ENCODE measurements around the gene CLDN7.
"Not testable (repeated sequence)": the region's sequence is repeated elsewhere in the genome, so short reads cannot be mapped to it uniquely, and the experiment has no call there.

Gene CLDN7

DNA sequence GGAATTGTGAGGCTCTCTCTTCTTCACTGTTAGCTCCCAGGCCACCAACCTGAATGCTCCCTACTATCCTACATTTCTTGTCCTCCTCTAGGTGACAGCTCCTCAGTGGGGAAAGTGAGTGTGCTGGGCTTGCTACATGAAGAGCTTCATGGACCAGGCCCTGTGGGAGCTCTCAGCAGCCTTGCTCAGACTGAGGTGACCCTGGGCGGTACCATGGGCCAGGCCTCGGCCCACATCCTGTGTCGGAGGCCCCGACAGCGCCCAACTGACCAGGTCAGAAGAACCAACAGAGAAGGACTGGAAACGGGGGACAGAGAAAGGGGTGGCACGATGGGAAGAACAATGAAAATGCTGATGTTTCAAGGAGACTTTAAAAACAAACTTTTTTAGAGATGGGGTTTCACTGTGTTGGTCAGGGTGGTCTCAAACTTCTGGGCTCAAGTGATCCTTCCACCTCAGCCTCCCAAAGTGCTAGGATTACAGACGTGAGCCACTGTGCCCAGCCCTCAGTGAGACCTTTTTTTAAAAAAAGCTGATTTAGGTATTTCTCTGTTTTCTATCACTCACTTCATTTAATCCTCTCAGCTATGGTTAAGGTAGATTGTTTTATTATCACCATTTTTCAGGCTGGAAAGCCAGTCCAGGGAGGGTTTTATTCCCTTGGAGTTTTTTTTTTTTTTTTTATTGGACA, 5.4 kb downstream of the CLDN7 start:
- in situ Hi-C loops (cut with MboI; ENCODE audit: low sequenced_read_pairs): no loop called here

DNA sequence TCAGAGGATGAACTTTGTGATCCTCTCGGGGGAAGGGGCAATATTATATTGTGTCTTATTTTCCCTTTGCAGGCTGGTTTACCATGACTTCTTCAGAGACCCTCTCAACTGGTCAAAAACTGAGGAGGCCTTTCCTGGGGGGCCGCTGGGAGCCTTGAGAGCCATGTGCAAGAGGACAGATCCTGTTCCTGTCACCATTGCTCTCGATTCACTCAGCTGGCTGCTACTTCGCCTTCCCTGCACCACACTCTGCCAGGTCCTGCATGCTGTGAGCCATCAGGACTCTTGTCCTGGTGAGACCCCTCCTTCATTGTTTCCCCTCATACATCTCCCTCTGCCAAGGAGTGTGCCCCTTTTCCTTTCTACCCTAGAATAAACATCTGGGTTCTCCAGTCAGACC, 7.8 kb downstream of the CLDN7 start:
- in situ Hi-C loops (cut with MboI; ENCODE audit: low sequenced_read_pairs): no loop called here

DNA sequence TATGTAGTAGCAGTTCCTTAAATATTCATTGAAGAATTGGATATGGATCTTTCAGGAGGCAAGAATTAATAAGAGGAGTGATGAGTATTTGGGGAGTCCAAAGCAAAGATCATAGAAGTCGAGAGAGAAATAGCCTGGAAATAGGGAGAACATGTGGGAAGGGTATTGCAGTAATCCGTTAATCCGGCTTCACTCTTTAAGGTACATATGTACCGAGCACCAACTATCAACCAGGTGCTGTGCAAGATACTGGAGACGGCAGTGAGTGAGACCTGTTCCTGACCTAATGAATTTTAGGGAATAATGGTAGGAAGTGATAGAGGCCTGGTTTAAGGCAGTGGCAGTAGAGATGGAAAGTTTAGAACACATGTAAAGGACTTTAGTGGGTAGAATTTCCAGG, 9.2 kb downstream of the CLDN7 start:
- in situ Hi-C loops (cut with MboI; ENCODE audit: low sequenced_read_pairs): no loop called here

- in situ Hi-C loops (cut with MboI; ENCODE audit: low sequenced_read_pairs): no loop called here
Measured at GRCh38 chr17:7252176-7253043, 9.9 kb downstream of the CLDN7 start, which contains the start of gene ELP5. Gene ELP5, plus strand, starts transcription at chr17:7252215. Its CDS starts 336 bp downstream, at chr17:7252551.

DNA sequence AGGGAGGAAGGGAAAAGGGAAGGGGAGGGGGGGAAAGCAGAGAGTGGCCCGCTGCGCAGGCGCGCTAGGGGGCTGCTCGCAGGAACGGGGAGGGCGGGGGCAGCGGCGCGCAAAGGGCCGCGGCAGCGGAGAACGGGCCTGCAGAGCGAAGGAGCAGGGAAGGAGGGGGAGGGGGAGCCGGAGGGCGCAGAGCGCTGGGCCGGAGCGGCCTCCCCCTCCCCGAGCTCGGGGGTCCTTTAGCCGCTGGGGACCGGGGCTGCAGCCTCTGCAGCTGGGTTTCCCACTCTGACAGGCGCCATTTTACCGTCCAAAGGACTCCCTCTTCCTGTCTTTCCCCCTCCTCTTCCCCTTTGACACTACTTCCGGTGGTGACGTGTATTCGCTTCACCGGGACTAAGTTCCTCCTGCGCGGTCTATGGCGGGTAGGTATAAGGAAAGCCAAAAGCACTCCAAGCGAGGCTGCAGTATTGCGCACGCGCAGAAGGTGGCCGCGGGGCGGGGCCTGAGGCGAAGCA, 10.6 kb downstream of the CLDN7 start, which contains the start of gene CTDNEP1:
CTDNEP1 (minus strand) TSS at position 74 of the 515 bp plus-strand sequence. CDS start 438 bp downstream, outside the sequence.
- in situ Hi-C loops (cut with MboI; ENCODE audit: low sequenced_read_pairs): no loop called here

DNA sequence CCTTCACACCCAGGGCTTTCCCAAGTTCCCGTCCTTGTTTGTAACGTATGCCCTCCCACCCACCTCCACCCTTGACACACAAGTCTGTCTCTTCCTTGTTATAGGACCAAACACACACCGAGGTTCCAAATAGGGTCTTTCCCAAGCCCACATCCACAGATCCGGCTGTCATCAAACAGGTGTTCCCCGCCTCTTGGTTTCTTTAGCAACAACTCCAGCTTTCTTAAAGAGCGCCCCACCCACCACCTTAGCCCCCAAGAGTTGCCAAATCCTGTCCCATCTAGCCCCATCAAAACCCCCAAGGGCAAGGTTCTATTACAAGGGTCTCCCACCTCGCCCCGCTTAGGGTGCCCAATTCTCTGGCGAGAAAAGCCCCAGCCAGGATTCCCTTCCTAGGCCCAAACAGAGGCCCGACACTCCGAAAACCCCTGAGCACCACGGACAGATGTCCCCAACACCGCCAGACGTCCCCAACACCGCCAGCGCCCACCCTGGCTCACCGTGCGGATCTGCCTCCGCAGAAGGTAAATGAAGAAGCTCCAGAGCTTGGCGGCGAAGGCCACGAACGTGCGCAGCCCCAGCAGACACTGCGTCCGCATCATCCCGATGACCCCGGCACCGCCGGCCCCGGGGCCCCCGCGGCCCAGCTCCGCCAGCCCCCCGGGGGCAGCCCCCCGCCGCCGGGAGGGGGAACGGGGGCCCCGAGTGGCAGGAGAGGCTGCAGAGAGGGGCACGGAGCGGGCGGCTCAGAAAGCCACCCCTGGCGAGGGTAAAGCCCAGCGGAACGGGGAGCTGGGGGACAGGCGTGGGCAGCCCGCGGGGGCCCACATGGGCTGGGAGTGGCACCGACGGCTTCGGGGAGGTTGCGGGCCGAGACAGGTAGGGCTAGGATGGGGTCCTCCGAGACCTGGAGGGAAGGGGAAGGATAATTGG, 11.3 kb downstream of the CLDN7 start:
- in situ Hi-C loops (cut with MboI; ENCODE audit: low sequenced_read_pairs): no loop called here

DNA sequence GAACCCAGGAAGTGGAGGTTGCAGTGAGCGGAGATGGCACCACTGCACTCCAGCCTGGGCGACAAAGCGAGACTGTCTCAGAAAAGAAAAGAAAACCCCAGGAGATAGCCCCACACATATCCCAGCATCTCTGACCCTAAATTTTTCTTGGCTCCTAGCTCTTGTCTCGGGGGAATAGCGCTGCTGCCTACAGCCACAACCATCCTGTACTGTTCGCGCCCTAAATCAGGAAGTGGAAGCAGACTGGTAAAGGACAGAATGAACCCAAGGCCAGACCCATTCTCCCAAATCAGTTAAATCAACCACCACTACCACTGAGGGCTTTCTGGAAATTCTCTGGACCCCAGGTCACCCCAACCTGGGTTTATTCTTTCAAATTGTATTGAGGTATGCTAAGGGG, 12.4 kb downstream of the CLDN7 start:
- in situ Hi-C loops (cut with MboI; ENCODE audit: low sequenced_read_pairs): no loop called here

GRCh38 chr17:7249214-7249613, 13.1 kb downstream of the CLDN7 start:
- in situ Hi-C loops (cut with MboI; ENCODE audit: low sequenced_read_pairs): no loop called here

GRCh38 chr17:7248796-7249195, 13.5 kb downstream of the CLDN7 start:
- in situ Hi-C loops (cut with MboI; ENCODE audit: low sequenced_read_pairs): no loop called here

DNA sequence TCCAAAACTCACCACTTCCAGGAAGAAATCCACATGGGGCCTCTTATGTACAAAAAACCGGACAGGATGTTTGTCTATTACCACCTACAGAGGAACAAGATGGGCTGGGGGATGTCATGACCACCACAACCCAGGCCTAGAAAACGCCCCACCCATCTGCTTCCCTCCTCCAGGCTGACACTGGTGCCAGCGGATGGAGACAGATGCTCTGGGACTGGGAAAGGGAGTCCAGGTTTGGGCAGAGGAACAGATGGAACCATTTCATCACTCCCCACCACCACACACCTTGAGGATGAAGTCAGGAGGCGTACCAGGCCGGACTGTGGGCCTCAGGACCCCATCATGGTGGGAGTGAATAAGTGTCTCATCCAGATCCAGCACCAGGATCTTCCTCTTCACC, 15.5 kb downstream of the CLDN7 start:
- in situ Hi-C loops (cut with MboI; ENCODE audit: low sequenced_read_pairs): no loop called here

DNA sequence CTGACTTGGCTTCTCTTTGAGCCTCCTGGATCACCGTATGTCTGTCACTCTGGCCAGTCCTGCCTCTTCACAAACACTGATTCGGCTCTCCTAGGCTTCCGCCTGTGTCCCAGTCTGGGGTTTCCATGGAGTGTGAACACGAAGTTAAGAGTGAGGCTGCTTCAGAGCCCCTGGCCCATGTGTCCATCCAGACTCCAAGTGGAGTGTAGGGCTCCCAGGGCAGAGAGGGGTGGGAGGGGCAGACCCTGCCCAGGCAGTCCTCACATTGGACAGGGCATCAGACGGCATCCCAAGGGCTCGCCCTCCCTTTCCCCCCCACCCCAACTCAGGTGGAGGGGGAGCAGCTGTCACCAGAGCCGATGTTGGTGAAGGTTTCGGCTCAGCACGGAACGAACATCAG, 18.4 kb downstream of the CLDN7 start:
- in situ Hi-C loops (cut with MboI; ENCODE audit: low sequenced_read_pairs): not testable (repeated sequence)

DNA sequence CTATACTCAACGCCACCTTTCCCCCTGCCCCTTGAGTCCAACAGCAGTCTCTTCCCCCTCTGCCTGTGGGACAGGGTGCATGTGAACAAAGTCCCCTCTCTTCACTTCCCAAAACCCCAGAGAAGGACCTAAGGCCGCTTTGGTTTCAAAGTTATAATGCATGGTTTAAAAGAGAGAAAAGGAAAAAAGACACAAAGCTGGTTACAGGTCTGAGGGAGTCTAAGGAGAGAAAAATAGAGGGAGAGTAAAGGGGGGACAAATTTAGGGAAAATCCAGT, 18.9 kb downstream of the CLDN7 start:
- in situ Hi-C loops (cut with MboI; ENCODE audit: low sequenced_read_pairs): no loop called here

- in situ Hi-C loops (cut with MboI; ENCODE audit: low sequenced_read_pairs): no loop called here
Measured at GRCh38 chr17:7242717-7243452, 19.4 kb downstream of the CLDN7 start.

- in situ Hi-C loops (cut with MboI; ENCODE audit: low sequenced_read_pairs): no loop called here
Measured at GRCh38 chr17:7241783-7242716, 20.2 kb downstream of the CLDN7 start, which contains the start of gene GABARAP. Gene GABARAP, minus strand, starts transcription at chr17:7242449. Its CDS starts 119 bp downstream, at chr17:7242330.

DNA sequence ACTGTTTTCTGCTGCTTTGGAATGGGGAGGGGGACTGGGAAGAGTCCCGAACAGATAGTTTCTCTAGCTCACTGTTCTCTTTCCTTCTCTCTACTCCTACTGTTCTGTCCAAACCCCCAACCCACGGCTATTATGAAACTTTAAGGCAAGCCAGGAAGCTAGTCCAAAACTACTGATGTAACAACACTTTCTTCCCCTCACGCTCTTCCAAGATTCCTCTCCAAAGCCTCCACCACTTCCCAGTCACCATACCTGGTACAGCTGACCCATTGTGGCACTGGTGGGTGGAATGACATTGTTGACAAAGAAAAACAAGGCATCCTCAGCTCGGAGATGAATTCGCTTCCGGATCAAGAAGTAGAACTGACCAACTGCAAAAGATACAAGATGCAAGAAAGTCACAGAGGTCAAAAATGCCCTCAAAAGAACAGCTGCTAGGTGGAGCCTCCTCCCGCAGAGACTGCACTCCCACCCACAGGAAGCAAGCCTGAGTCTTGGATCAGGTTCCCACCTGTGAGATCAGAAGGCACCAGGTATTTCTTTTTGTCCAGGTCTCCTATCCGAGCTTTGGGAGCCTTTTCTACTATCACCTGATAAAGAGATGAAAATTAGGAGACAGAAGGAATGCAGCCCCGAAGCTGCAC, 21.1 kb downstream of the CLDN7 start:
- in situ Hi-C loops (cut with MboI; ENCODE audit: low sequenced_read_pairs): no loop called here

DNA sequence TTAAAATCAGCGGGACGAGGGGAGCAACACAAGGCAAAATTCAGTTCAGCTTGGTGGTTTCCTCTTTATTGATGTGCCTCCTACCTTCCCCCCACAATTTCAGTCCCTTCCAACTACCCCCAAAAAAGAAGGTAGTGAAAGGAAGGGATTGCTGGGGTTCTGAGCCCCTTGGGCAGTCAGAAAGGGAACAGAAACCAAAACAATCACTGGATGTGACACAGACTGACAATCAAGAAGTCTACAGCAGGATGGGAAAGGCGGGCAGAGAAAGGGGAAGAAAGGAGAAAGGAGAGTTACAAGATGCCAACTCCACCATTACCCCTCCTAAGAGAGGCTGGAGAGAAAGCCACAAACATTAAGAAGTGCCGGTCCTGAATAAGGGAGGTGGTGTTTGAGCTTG, 21.9 kb downstream of the CLDN7 start:
- in situ Hi-C loops (cut with MboI; ENCODE audit: low sequenced_read_pairs): no loop called here

DNA sequence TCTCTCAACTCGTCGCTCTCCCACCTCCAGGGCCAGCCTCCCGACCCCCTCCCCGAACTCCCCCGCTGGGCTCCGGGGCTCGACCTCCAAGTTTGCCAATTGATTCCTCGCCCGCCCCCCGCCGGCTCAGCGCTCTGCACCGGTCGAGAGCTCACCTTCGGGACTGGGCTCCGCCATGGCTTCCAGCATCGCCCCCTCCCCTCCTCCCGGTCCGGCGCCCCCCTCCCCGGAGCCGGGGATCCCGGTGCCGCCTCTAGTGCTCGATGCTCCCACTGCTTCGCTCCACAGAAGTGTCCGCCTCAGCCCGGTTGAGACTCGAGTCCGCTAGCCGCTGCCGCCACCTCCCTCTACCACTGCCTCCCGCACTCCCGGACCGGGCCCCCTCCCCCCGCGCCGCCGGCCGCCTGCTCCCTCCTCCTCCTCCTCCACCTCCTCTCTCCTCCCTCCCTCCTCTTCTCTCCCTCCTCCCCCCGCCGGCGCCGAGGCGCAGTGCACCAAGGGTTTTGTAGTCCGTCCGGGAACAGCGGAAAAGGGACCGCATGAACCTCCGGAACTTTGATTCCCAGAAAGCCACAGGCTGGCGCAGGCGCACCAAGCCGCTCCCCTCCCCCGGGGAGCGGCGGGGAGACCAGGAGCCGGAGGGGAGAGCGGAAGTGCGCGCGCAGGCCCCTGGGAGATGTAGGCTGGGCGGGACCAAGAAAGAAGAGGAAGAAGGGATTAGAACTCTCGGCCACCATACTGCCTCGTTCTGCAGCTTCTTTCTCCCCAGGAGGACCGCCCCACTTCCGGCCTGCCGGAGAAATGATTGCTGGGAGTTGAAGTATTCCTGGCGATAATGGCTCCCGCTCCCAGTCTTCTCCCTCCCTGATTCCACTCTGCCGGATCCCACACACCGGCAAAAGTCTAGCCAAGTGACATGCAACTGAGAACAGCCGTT, 22.9 kb downstream of the CLDN7 start, which contains the start of gene PHF23:
PHF23 (minus strand) TSS at position 367 of the 937 bp plus-strand sequence; CDS start at position 189, 178 bp downstream.
- in situ Hi-C loops (cut with MboI; ENCODE audit: low sequenced_read_pairs): no loop called here

Data from hTERT RPE-1 (cell line).